ENCODE data around the gene HOXB4.

HOXB4 gene

GRCh38 chr17:48553190-48553547 lies 25.0 kb downstream of the HOXB4 start:
- Histone ChIP-seq H3K27me3 (ENCODE audit: control insufficient read depth in 2 of 2, insufficient read depth in 2 of 2, low read length in 2 of 2) (peaks cover 0 to 3% of the 10 kb centered on the region in 2 donors), H3K9me3 (ENCODE audit: control insufficient read depth in 2 of 2, low read length in 2 of 2) (no peaks in the 10 kb centered on the region), H3K36me3 (ENCODE audit: control insufficient read depth in 2 of 2, insufficient read depth in 2 of 2, low read length in 2 of 2) (peaks cover 4 to 16% of the 10 kb centered on the region in 2 donors), H3K9ac (ENCODE audit: low read depth in 1 of 2, low read length in 2 of 2) (no peak overlapping the region), H3K4me3 (ENCODE audit: low read length in 2 of 2) (no peak overlapping the region), H3K27ac (ENCODE audit: low read depth in 2 of 2, low read length in 2 of 2) (peak overlapping the region in 1 of 2 donors; percentile 61), H3K4me1 (ENCODE audit: control insufficient read depth in 2 of 2, insufficient read depth in 2 of 2, low read length in 2 of 2) (peaks cover 18 to 25% of the 10 kb centered on the region in 2 donors)

GRCh38 chr17:48552466-48553189 lies 25.5 kb downstream of the HOXB4 start:
- Histone ChIP-seq H3K4me1 (ENCODE audit: control insufficient read depth in 2 of 2, insufficient read depth in 2 of 2, low read length in 2 of 2) (peaks cover 17 to 24% of the 10 kb centered on the region in 2 donors), H3K36me3 (ENCODE audit: control insufficient read depth in 2 of 2, insufficient read depth in 2 of 2, low read length in 2 of 2) (peaks cover 4 to 16% of the 10 kb centered on the region in 2 donors), H3K27me3 (ENCODE audit: control insufficient read depth in 2 of 2, insufficient read depth in 2 of 2, low read length in 2 of 2) (peaks cover 0 to 3% of the 10 kb centered on the region in 2 donors), H3K9ac (ENCODE audit: low read depth in 1 of 2, low read length in 2 of 2) (no peak overlapping the region), H3K4me3 (ENCODE audit: low read length in 2 of 2) (no peak overlapping the region), H3K27ac (ENCODE audit: low read depth in 2 of 2, low read length in 2 of 2) (peak overlapping the region; percentile 14 to 61), H3K9me3 (ENCODE audit: control insufficient read depth in 2 of 2, low read length in 2 of 2) (no peaks in the 10 kb centered on the region)

GRCh38 chr17:48551596-48552465 lies 26.3 kb downstream of the HOXB4 start:
- H3K4me3 ChIP-seq (ENCODE audit: low read length in 2 of 2), result no peak overlapping the region
- H3K4me1 ChIP-seq (ENCODE audit: control insufficient read depth in 2 of 2, insufficient read depth in 2 of 2, low read length in 2 of 2), result peaks cover 10 to 19% of the 10 kb centered on the region in 2 donors
- peak overlapping the region; percentile 14 to 61 for H3K27ac ChIP-seq (ENCODE audit: low read depth in 2 of 2, low read length in 2 of 2)
- peaks cover 4 to 16% of the 10 kb centered on the region in 2 donors for H3K36me3 ChIP-seq (ENCODE audit: control insufficient read depth in 2 of 2, insufficient read depth in 2 of 2, low read length in 2 of 2)
- peaks cover 0 to 1% of the 10 kb centered on the region in 2 donors for H3K27me3 ChIP-seq (ENCODE audit: control insufficient read depth in 2 of 2, insufficient read depth in 2 of 2, low read length in 2 of 2)
- no peak overlapping the region for H3K9ac ChIP-seq (ENCODE audit: low read depth in 1 of 2, low read length in 2 of 2)
- H3K9me3 ChIP-seq (ENCODE audit: control insufficient read depth in 2 of 2, low read length in 2 of 2), result no peaks in the 10 kb centered on the region

GRCh38 chr17:48551214-48551555 lies 27.0 kb downstream of the HOXB4 start:
- no peak overlapping the region for H3K4me3 ChIP-seq (ENCODE audit: low read length in 2 of 2)
- no peak overlapping the region for H3K9ac ChIP-seq (ENCODE audit: low read depth in 1 of 2, low read length in 2 of 2)
- no peaks in the 10 kb centered on the region for H3K27me3 ChIP-seq (ENCODE audit: control insufficient read depth in 2 of 2, insufficient read depth in 2 of 2, low read length in 2 of 2)
- H3K9me3 ChIP-seq (ENCODE audit: control insufficient read depth in 2 of 2, low read length in 2 of 2), result no peaks in the 10 kb centered on the region
- H3K36me3 ChIP-seq (ENCODE audit: control insufficient read depth in 2 of 2, insufficient read depth in 2 of 2, low read length in 2 of 2), result peaks cover 4 to 16% of the 10 kb centered on the region in 2 donors
- H3K4me1 ChIP-seq (ENCODE audit: control insufficient read depth in 2 of 2, insufficient read depth in 2 of 2, low read length in 2 of 2), result peaks cover 11 to 17% of the 10 kb centered on the region in 2 donors
- H3K27ac ChIP-seq (ENCODE audit: low read depth in 2 of 2, low read length in 2 of 2), result peak overlapping the region in 1 of 2 donors; percentile 32

DNA sequence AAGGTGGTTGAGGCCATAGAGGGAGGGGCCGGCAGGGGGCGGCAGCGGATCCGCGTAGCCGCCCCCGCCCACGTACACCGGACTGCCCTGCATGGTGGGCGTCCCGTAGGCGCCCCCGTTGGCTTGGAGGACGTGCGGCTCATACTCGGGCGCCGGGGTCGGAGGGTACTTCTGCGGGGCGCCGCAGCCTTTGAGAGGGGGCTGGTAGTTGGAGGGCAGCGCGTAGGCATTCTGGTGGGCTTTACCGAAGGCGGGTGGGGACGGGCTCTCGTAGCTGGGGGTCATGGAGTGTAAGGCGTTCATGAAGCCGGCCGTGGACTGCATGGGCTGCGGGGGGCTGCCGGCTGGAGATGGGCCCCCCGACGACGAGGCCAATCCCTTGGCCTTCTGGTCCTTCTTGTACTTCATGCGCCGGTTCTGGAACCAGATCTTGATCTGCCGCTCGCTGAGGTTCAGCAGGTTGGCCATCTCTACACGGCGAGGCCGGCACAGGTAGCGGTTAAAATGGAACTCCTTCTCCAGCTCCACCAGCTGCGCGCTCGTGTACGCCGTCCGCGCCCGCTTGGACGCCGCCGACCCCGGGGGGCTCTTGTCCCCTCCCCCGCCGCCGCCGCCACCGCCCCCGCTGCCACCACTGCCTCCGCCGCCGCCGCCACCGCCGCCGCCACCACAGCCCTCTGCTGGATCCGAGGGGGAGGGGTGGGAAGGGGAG lies 27.5 kb downstream of the HOXB4 start:
- Histone ChIP-seq H3K27ac (ENCODE audit: low read depth in 2 of 2, low read length in 2 of 2) (peak overlapping the region; percentile 27 to 32), H3K9ac (ENCODE audit: low read depth in 1 of 2, low read length in 2 of 2) (no peak overlapping the region), H3K27me3 (ENCODE audit: control insufficient read depth in 2 of 2, insufficient read depth in 2 of 2, low read length in 2 of 2) (no peaks in the 10 kb centered on the region), H3K36me3 (ENCODE audit: control insufficient read depth in 2 of 2, insufficient read depth in 2 of 2, low read length in 2 of 2) (peaks cover 4 to 16% of the 10 kb centered on the region in 2 donors), H3K9me3 (ENCODE audit: control insufficient read depth in 2 of 2, low read length in 2 of 2) (no peaks in the 10 kb centered on the region), H3K4me3 (ENCODE audit: low read length in 2 of 2) (no peak overlapping the region), H3K4me1 (ENCODE audit: control insufficient read depth in 2 of 2, insufficient read depth in 2 of 2, low read length in 2 of 2) (peaks cover 12 to 15% of the 10 kb centered on the region in 2 donors)

- Histone ChIP-seq H3K4me1 (ENCODE audit: control insufficient read depth in 2 of 2, insufficient read depth in 2 of 2, low read length in 2 of 2) (peaks cover 18% of the 10 kb centered on the region in 2 donors), H3K27ac (ENCODE audit: low read depth in 2 of 2, low read length in 2 of 2) (peak overlapping the region in 1 of 2 donors; percentile 32), H3K27me3 (ENCODE audit: control insufficient read depth in 2 of 2, insufficient read depth in 2 of 2, low read length in 2 of 2) (no peaks in the 10 kb centered on the region), H3K9me3 (ENCODE audit: control insufficient read depth in 2 of 2, low read length in 2 of 2) (no peaks in the 10 kb centered on the region), H3K4me3 (ENCODE audit: low read length in 2 of 2) (no peak overlapping the region), H3K36me3 (ENCODE audit: control insufficient read depth in 2 of 2, insufficient read depth in 2 of 2, low read length in 2 of 2) (peaks cover 4 to 16% of the 10 kb centered on the region in 2 donors), H3K9ac (ENCODE audit: low read depth in 1 of 2, low read length in 2 of 2) (no peak overlapping the region)
Observed at GRCh38 chr17:48549914-48550501, 28.1 kb downstream of the HOXB4 start.

GRCh38 chr17:48549281-48549630 lies 28.9 kb downstream of the HOXB4 start:
- H3K9ac ChIP-seq (ENCODE audit: low read depth in 1 of 2, low read length in 2 of 2), result no peak overlapping the region

GRCh38 chr17:48548523-48549280 lies 29.4 kb downstream of the HOXB4 start:
- Histone ChIP-seq H3K4me1 (ENCODE audit: control insufficient read depth in 2 of 2, insufficient read depth in 2 of 2, low read length in 2 of 2) (peaks cover 15 to 18% of the 10 kb centered on the region in 2 donors), H3K4me3 (ENCODE audit: low read length in 2 of 2) (no peak overlapping the region), H3K27me3 (ENCODE audit: control insufficient read depth in 2 of 2, insufficient read depth in 2 of 2, low read length in 2 of 2) (no peaks in the 10 kb centered on the region), H3K36me3 (ENCODE audit: control insufficient read depth in 2 of 2, insufficient read depth in 2 of 2, low read length in 2 of 2) (peaks cover 4 to 14% of the 10 kb centered on the region in 2 donors), H3K27ac (ENCODE audit: low read depth in 2 of 2, low read length in 2 of 2) (peak overlapping the region; percentile 72 to 87), H3K9me3 (ENCODE audit: control insufficient read depth in 2 of 2, low read length in 2 of 2) (no peaks in the 10 kb centered on the region), H3K9ac (ENCODE audit: low read depth in 1 of 2, low read length in 2 of 2) (no peak overlapping the region)

More at GRCh38 chr17:48549281-48549630, 28.9 kb downstream of the HOXB4 start:
- Histone ChIP-seq H3K36me3 (ENCODE audit: control insufficient read depth in 2 of 2, insufficient read depth in 2 of 2, low read length in 2 of 2) (peaks cover 4 to 14% of the 10 kb centered on the region in 2 donors), H3K9me3 (ENCODE audit: control insufficient read depth in 2 of 2, low read length in 2 of 2) (no peaks in the 10 kb centered on the region), H3K4me1 (ENCODE audit: control insufficient read depth in 2 of 2, insufficient read depth in 2 of 2, low read length in 2 of 2) (peaks cover 15 to 18% of the 10 kb centered on the region in 2 donors), H3K4me3 (ENCODE audit: low read length in 2 of 2) (no peak overlapping the region), H3K27me3 (ENCODE audit: control insufficient read depth in 2 of 2, insufficient read depth in 2 of 2, low read length in 2 of 2) (no peaks in the 10 kb centered on the region), H3K27ac (ENCODE audit: low read depth in 2 of 2, low read length in 2 of 2) (no peak overlapping the region)

DNA sequence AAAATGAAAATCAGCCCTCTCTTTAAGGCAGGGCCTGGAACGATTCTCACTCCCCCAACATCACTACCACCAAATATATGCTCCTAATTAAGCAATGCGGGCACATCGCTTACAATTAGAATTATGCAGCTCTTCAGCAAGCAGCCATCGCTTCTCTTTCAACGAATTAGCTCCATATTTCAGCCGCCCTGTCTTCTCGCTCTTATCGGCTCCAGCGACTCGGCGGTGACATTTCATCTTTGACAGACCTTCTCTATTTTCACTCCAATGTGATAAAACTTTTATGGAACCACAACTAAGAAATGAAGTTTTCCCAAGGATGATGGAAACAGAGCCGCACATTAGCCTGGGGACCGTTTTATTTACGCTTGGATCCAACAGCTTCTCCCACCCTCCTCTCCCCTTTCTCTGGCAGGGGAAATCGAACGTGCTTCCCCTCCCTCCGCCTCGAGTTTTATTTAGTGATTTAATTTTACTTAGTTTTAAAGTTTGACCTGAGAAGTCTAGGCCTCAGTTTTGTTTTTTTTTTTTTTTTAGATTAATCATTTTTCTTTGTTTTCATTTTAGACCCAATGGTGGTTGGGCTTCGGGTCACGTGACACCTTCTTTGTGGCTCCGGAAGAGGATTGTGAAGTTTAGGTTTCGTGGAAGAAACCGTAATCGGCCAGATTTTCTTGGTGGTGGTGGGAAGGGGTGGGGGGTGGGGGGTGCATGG lies 30.2 kb downstream of the HOXB4 start:
- Histone ChIP-seq H3K27me3 (ENCODE audit: control insufficient read depth in 2 of 2, insufficient read depth in 2 of 2, low read length in 2 of 2) (peaks cover 0 to 1% of the 10 kb centered on the region in 2 donors), H3K9ac (ENCODE audit: low read depth in 1 of 2, low read length in 2 of 2) (peak overlapping the region in 1 of 2 donors; percentile 26), H3K36me3 (ENCODE audit: control insufficient read depth in 2 of 2, insufficient read depth in 2 of 2, low read length in 2 of 2) (peaks cover 4 to 14% of the 10 kb centered on the region in 2 donors), H3K9me3 (ENCODE audit: control insufficient read depth in 2 of 2, low read length in 2 of 2) (no peaks in the 10 kb centered on the region), H3K4me1 (ENCODE audit: control insufficient read depth in 2 of 2, insufficient read depth in 2 of 2, low read length in 2 of 2) (peaks cover 15 to 18% of the 10 kb centered on the region in 2 donors), H3K27ac (ENCODE audit: low read depth in 2 of 2, low read length in 2 of 2) (peak overlapping the region; percentile 72 to 87), H3K4me3 (ENCODE audit: low read length in 2 of 2) (peak overlapping the region; percentile 14 to 19)
